ENCODE measurements around the gene MED6. TPM values are rescaled to one million over a fixed set of nuclear protein-coding genes. Genes with fewer than 3 reads are reported as not detected.

MED6 gene
- total and polyA plus RNA-seq, 4 experiments from 2014 or later = 38.4 to 61.8 (median 52.9) TPM

DNA sequence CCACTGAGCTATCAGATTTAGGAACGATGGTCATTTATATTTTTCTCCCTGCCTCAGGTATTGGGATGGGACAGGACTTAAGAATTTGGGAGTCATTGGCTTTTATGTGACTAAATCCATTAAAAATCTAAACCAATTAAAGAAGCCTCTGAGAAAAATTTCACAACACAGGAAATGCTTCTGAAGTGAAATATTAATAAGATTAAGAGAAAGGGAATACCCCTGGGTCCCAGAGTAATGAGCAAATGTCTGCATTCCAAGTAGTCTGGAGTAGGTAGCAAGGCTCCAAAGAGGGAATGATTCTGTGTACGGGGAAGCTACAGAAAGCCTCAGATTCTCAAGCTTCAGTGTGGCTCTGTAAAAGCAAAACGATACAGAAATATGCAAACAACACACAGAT, 707 bp upstream of the MED6 start:
- Histone ChIP-seq H3K27me3 (ENCODE audit: insufficient read depth, low read length) (peaks cover 2% of the 10 kb centered on the region), H3K36me3 (ENCODE audit: insufficient read depth, low read length) (peaks cover 3% of the 10 kb centered on the region), H3K4me3 (ENCODE audit: low read length in 2 of 2) (peak overlapping the region; percentile 34 to 54), H3K4me1 (ENCODE audit: insufficient read depth, low read length) (peaks cover 21% of the 10 kb centered on the region), H3K27ac (ENCODE audit: low read depth, low read length) (no peak overlapping the region), H3K9me3 (ENCODE audit: control insufficient read depth in 1 of 2, low read length in 2 of 2) (no peaks in the 10 kb centered on the region)
- ChIA-PET CTCF (ENCODE audit: partially characterized antibody) (interaction anchor here (0.6 to 1.3 kb wide), 3 partner anchors 54 to 357 kb away, joined by 3 to 4 read pairs (median 3); no protein-coding TSS in a partner anchor), POLR2A (ENCODE audit: partially characterized antibody) (interaction anchor here (0.9 to 2.1 kb wide), 6 partner anchors 40 to 216 kb away, joined by 3 to 9 read pairs (median 4); partner anchors contain the start of gene TTC9)
- DNase-seq = no peak
- peak overlapping the region in 4 of 7 donors; percentile 60 to 88 (median 84) for H3K27ac Mint-ChIP-seq
- peaks cover 3 to 12% of the 10 kb centered on the region in 2 donors for H3K36me3 Mint-ChIP-seq
- peak overlapping the region; percentile 82 to 100 (median 86) for H3K4me3 Mint-ChIP-seq
- peaks cover 12 to 31% (median 22%) of the 10 kb centered on the region in 4 donors for H3K4me1 Mint-ChIP-seq
- peaks cover 0 to 3% (median 0%) of the 10 kb centered on the region in 8 donors for H3K9me3 Mint-ChIP-seq
- peaks cover 2 to 5% of the 10 kb centered on the region in 2 donors for H3K27me3 Mint-ChIP-seq
- intact Hi-C loops (cut with micrococcal nuclease) = loop anchor here (2.0 to 10.0 kb wide), 5 partner anchors 40 to 834 kb away; partner anchors contain the start of genes MAP3K9, SRSF5, SYNJ2BP and TTC9

DNA sequence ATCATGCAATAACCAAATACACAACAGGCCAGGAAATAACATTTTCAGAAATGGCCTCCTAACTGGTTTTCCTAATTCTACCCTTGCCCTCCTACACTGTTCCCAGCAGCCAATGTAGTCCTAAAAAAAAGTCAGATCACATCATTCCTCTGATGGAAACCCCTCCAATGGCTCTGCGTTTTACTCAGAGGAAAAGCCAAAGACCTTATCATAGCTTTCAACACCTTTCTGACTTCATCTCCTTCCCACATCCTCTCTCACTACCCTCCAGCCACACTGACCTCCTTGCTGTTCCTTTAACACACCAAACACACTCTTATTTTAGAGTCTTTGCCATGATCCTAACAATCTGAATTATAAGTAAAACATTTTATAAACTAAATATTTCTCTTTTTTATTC, 1.1 kb downstream of the MED6 start:
- DNase-seq = no peak
- Mint-ChIP-seq H3K4me1 (peaks cover 12 to 43% (median 22%) of the 10 kb centered on the region in 4 donors), H3K36me3 (peaks cover 18 to 29% of the 10 kb centered on the region in 2 donors), H3K9me3 (peaks cover 0 to 3% (median 0%) of the 10 kb centered on the region in 8 donors), H3K27ac (peak overlapping the region in 5 of 7 donors; percentile 25 to 99 (median 78)), H3K4me3 (peak overlapping the region; percentile 54 to 100 (median 99)), H3K27me3 (peaks cover 0 to 1% of the 10 kb centered on the region in 2 donors)
- no peaks in the 10 kb centered on the region for H3K27me3 ChIP-seq (ENCODE audit: insufficient read depth, low read length)
- H3K36me3 ChIP-seq (ENCODE audit: insufficient read depth, low read length) = peaks cover 21% of the 10 kb centered on the region
- H3K9me3 ChIP-seq (ENCODE audit: control insufficient read depth in 1 of 2, low read length in 2 of 2) = no peaks in the 10 kb centered on the region
- CTCF ChIA-PET (ENCODE audit: partially characterized antibody) = interaction anchor here (1.0 kb wide), 1 partner anchor 114 kb away, joined by 3 read pairs; no protein-coding TSS in a partner anchor
- H3K4me3 ChIP-seq (ENCODE audit: low read length in 2 of 2) = no peak overlapping the region
- intact Hi-C loops (cut with micrococcal nuclease) = no loop called here
- peaks cover 21% of the 10 kb centered on the region for H3K4me1 ChIP-seq (ENCODE audit: insufficient read depth, low read length)
- no peak overlapping the region for H3K27ac ChIP-seq (ENCODE audit: low read depth, low read length)
- POLR2A ChIA-PET (ENCODE audit: partially characterized antibody) = no interaction called here

DNA sequence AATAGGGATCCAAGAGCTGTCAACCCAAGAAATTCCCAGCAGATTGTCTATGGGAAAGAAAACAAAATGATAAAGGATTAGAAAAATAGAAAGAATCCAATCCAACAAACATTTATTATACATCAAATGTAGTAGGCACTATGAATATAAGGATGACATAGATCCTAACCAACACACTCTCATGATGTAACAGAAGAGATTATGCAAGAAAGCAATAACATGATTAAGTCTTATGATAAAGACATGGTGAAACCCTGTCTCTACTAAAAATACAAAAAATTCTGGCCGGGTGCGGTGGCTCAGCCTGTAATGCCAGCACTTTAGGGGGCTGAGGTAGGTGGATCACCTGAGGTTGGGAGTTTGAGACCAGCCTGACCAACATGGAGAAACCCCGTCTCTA, 2.7 kb downstream of the MED6 start:
- Histone ChIP-seq H3K27me3 (ENCODE audit: insufficient read depth, low read length) (no peaks in the 10 kb centered on the region), H3K4me1 (ENCODE audit: insufficient read depth, low read length) (peaks cover 21% of the 10 kb centered on the region), H3K4me3 (ENCODE audit: low read length in 2 of 2) (no peak overlapping the region), H3K9me3 (ENCODE audit: control insufficient read depth in 1 of 2, low read length in 2 of 2) (no peaks in the 10 kb centered on the region), H3K36me3 (ENCODE audit: insufficient read depth, low read length) (peaks cover 36% of the 10 kb centered on the region), H3K27ac (ENCODE audit: low read depth, low read length) (no peak overlapping the region)
- intact Hi-C loops (cut with micrococcal nuclease) = no loop called here
- CTCF ChIA-PET (ENCODE audit: partially characterized antibody) = interaction anchor here (0.6 kb wide), 1 partner anchor 160 kb away, joined by 3 read pairs; no protein-coding TSS in a partner anchor
- H3K27me3 Mint-ChIP-seq = no peaks in the 10 kb centered on the region
- DNase-seq = no peak
- peak overlapping the region in 1 of 8 donors; percentile 12 for H3K4me3 Mint-ChIP-seq
- peak overlapping the region in 2 of 7 donors; percentile 4 to 22 for H3K27ac Mint-ChIP-seq
- POLR2A ChIA-PET (ENCODE audit: partially characterized antibody) = interaction anchor here (0.6 kb wide), 1 partner anchor 232 kb away, joined by 3 read pairs; no protein-coding TSS in a partner anchor
- H3K36me3 Mint-ChIP-seq = peaks cover 30 to 43% of the 10 kb centered on the region in 2 donors
- H3K4me1 Mint-ChIP-seq = peaks cover 12 to 43% (median 24%) of the 10 kb centered on the region in 4 donors
- H3K9me3 Mint-ChIP-seq = peaks cover 0 to 3% (median 0%) of the 10 kb centered on the region in 8 donors

DNA sequence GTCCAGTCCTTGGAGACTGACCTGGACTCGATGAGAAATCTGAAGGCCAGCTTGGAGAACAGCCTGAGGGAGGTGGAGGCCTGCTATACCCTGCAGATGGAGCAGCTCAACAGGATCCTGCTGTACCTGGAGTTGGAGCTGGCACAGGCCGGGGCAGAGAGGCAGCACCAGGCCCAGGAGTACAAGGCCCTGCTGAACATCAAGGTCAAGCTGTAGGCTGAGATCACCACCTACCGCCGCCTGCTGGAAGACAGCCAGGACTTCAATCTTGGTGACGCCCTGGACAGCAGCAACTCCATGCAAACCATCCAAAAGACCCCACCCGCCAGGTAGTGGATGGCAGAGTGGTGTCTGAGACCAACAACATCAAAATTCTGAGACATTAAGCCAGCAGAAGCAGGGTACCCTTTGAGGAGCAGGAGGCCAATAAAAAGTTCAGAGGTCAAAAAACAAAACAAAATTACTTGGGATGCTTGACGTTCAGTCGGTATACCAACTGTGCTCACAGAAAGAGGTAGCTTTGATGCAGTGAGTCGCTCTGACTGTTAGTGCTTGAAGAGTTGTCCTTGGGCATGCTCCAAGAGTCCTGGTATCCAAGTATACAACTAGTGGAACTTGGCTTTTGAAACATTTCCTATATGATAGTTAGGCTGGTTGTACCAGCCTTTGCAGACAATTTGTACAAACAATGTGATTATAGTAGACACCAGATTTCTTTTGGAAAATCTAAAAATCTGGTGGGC, 4.8 kb downstream of the MED6 start:
- CTCF ChIA-PET (ENCODE audit: partially characterized antibody) = no interaction called here
- Histone ChIP-seq H3K27ac (ENCODE audit: low read depth, low read length) (no peak overlapping the region), H3K36me3 (ENCODE audit: insufficient read depth, low read length) (peaks cover 57% of the 10 kb centered on the region), H3K4me3 (ENCODE audit: low read length in 2 of 2) (no peak overlapping the region), H3K9me3 (ENCODE audit: control insufficient read depth in 1 of 2, low read length in 2 of 2) (no peaks in the 10 kb centered on the region), H3K27me3 (ENCODE audit: insufficient read depth, low read length) (no peaks in the 10 kb centered on the region), H3K4me1 (ENCODE audit: insufficient read depth, low read length) (peaks cover 15% of the 10 kb centered on the region)
- no peak overlapping the region for H3K4me3 Mint-ChIP-seq
- H3K36me3 Mint-ChIP-seq = peaks cover 40 to 62% of the 10 kb centered on the region in 2 donors
- DNase-seq = no peak
- H3K4me1 Mint-ChIP-seq = peaks cover 12 to 43% (median 25%) of the 10 kb centered on the region in 4 donors
- POLR2A ChIA-PET (ENCODE audit: partially characterized antibody) = no interaction called here
- intact Hi-C loops (cut with micrococcal nuclease) = no loop called here
- no peak overlapping the region for H3K27ac Mint-ChIP-seq
- H3K27me3 Mint-ChIP-seq = no peaks in the 10 kb centered on the region
- no peaks in the 10 kb centered on the region for H3K9me3 Mint-ChIP-seq

DNA sequence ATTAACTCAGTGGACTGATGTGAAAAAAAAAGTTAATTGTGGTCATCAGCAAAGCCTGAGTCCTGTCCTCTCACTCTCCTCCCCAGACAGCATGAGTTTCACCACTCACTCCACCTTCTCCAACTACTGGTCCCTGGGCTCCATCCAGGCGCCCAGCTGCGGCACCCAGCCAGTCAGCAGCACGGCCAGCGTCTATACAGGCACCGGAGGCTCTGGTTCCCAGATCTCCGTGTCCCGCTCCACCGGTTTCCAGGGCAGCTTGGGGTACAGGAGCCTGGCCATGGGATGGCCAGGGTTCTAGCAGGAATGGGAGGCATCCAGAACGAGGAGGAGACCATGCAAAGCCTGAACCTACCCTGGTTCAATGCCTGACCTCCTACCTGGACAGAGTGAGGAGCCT, 6.0 kb downstream of the MED6 start:
- Mint-ChIP-seq H3K4me1 (peaks cover 9 to 32% (median 16%) of the 10 kb centered on the region in 4 donors), H3K9me3 (no peaks in the 10 kb centered on the region), H3K27me3 (no peaks in the 10 kb centered on the region), H3K27ac (peak overlapping the region in 1 of 7 donors; percentile 30), H3K4me3 (no peak overlapping the region), H3K36me3 (peaks cover 51 to 67% of the 10 kb centered on the region in 2 donors)
- intact Hi-C loops (cut with micrococcal nuclease) = no loop called here
- ChIA-PET CTCF (ENCODE audit: partially characterized antibody) (no interaction called here), POLR2A (ENCODE audit: partially characterized antibody) (no interaction called here)
- H3K27me3 ChIP-seq (ENCODE audit: insufficient read depth, low read length) = no peaks in the 10 kb centered on the region
- H3K4me1 ChIP-seq (ENCODE audit: insufficient read depth, low read length) = peaks cover 9% of the 10 kb centered on the region
- H3K36me3 ChIP-seq (ENCODE audit: insufficient read depth, low read length) = peaks cover 66% of the 10 kb centered on the region
- H3K4me3 ChIP-seq (ENCODE audit: low read length in 2 of 2) = no peak overlapping the region
- DNase-seq = no peak
- H3K9me3 ChIP-seq (ENCODE audit: control insufficient read depth in 1 of 2, low read length in 2 of 2) = no peaks in the 10 kb centered on the region
- no peak overlapping the region for H3K27ac ChIP-seq (ENCODE audit: low read depth, low read length)

DNA sequence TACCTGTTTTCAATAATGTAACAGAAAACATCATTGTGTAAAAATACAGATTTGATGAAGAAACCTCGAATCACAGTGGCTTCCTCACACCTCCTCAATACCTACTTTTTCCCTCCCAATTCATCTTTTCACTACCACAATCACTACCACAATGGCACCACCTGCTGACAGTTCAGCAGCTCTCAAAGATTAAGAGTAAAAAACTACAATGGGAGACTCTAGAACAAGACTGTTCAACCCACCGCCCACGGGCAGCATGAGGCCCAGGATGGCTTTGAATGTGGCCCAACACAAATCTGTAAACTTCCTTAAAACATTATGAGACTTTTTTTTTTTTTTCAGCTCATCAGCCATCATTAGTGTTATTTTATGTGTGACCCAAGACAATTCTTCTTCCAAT, 15.2 kb downstream of the MED6 start:
- H3K4me1 ChIP-seq (ENCODE audit: insufficient read depth, low read length) = no peaks in the 10 kb centered on the region
- DNase-seq = no peak
- Mint-ChIP-seq H3K27ac (no peak overlapping the region), H3K4me3 (no peak overlapping the region), H3K4me1 (peaks cover 0 to 5% (median 3%) of the 10 kb centered on the region in 4 donors), H3K9me3 (no peaks in the 10 kb centered on the region), H3K27me3 (no peaks in the 10 kb centered on the region), H3K36me3 (peaks cover 72 to 85% of the 10 kb centered on the region in 2 donors)
- no peaks in the 10 kb centered on the region for H3K9me3 ChIP-seq (ENCODE audit: control insufficient read depth in 1 of 2, low read length in 2 of 2)
- ChIA-PET POLR2A (ENCODE audit: partially characterized antibody) (no interaction called here), CTCF (ENCODE audit: partially characterized antibody) (interaction anchor here (0.7 kb wide), 1 partner anchor 916 kb away, joined by 3 read pairs; no protein-coding TSS in a partner anchor)
- no peak overlapping the region for H3K27ac ChIP-seq (ENCODE audit: low read depth, low read length)
- no peaks in the 10 kb centered on the region for H3K27me3 ChIP-seq (ENCODE audit: insufficient read depth, low read length)
- intact Hi-C loops (cut with micrococcal nuclease) = no loop called here
- H3K4me3 ChIP-seq (ENCODE audit: low read length in 2 of 2) = no peak overlapping the region
- peaks cover 76% of the 10 kb centered on the region for H3K36me3 ChIP-seq (ENCODE audit: insufficient read depth, low read length)

DNA sequence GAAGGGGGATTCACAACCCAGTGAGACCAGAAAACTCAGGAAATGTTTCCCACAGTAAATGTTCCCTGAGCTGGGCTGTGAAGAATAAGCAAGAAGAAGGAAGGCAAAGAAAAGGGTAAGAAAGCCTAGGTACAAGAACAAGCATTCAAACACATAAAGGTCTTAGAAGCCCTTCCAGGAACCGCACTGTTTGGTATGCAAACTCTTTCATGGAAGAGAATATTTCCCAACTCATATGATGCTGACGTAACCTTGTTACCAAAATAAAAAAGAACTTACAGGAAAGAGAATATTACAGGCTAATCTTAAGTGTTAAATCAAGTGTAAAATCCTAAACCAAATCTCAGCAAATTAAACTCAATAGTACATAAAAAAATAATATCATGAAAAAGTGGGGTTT, 23.6 kb downstream of the MED6 start:
- H3K27ac ChIP-seq (ENCODE audit: low read depth, low read length) = no peak overlapping the region
- H3K27ac Mint-ChIP-seq = peak overlapping the region in 1 of 7 donors; percentile 57
- no peaks in the 10 kb centered on the region for H3K4me1 ChIP-seq (ENCODE audit: insufficient read depth, low read length)
- H3K27me3 Mint-ChIP-seq = no peaks in the 10 kb centered on the region
- peaks cover 55 to 62% of the 10 kb centered on the region in 2 donors for H3K36me3 Mint-ChIP-seq
- H3K9me3 ChIP-seq (ENCODE audit: control insufficient read depth in 1 of 2, low read length in 2 of 2) = no peaks in the 10 kb centered on the region
- H3K9me3 Mint-ChIP-seq = peaks cover 0 to 3% (median 0%) of the 10 kb centered on the region in 8 donors
- no peak overlapping the region for H3K4me3 ChIP-seq (ENCODE audit: low read length in 2 of 2)
- ChIA-PET POLR2A (ENCODE audit: partially characterized antibody) (no interaction called here), CTCF (ENCODE audit: partially characterized antibody) (no interaction called here)
- H3K36me3 ChIP-seq (ENCODE audit: insufficient read depth, low read length) = peaks cover 10% of the 10 kb centered on the region
- H3K27me3 ChIP-seq (ENCODE audit: insufficient read depth, low read length) = no peaks in the 10 kb centered on the region
- peaks cover 0 to 8% (median 7%) of the 10 kb centered on the region in 4 donors for H3K4me1 Mint-ChIP-seq
- no peak for DNase-seq
- H3K4me3 Mint-ChIP-seq = no peak overlapping the region
- intact Hi-C loops (cut with micrococcal nuclease) = no loop called here
